ENCODE measurements around the gene BBC3. TPM values are rescaled to one million over a fixed set of nuclear protein-coding genes. Genes with fewer than 3 reads are reported as not detected.
"Not testable (repeated sequence)": the region's sequence is repeated elsewhere in the genome, so short reads cannot be mapped to it uniquely, and the experiment has no call there.

BBC3 gene
- total RNA-seq, 1 experiment from 2014 or later = 10.1 TPM

DNA sequence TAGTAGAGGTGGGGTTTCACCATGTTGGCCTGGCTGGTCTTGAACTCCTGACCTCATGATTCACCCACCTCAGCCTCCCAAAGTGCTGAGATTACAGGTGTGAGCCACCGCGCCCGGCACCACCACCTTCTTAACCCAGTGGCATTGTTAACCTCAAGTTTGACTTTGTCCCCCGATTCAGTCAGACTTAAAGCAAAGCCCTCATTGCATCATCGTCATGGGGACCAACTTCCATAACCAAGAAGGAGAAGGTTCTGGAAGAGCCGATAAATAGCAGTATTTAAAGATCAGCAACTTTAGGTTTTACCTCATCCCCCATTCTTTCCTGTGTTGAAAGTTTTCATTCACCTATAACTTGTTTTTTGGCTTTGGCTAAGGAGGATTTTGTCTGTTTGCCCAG lies 37.0 kb upstream of the BBC3 start:
- peaks cover 68% of the 10 kb centered on the region for H3K36me3 ChIP-seq
- H3K27ac ChIP-seq = no peak overlapping the region
- H3K4me3 ChIP-seq = no peak overlapping the region
- no peak for DNase-seq (ENCODE audit: low read depth in 1 of 2, low spot score in 2 of 2)
- H3K27me3 ChIP-seq (replicated peaks) = no peaks in the 10 kb centered on the region
- peaks cover 2% of the 10 kb centered on the region for H3K4me1 ChIP-seq (replicated peaks)
- no peaks in the 10 kb centered on the region for H3K9me3 ChIP-seq (replicated peaks)

DNA sequence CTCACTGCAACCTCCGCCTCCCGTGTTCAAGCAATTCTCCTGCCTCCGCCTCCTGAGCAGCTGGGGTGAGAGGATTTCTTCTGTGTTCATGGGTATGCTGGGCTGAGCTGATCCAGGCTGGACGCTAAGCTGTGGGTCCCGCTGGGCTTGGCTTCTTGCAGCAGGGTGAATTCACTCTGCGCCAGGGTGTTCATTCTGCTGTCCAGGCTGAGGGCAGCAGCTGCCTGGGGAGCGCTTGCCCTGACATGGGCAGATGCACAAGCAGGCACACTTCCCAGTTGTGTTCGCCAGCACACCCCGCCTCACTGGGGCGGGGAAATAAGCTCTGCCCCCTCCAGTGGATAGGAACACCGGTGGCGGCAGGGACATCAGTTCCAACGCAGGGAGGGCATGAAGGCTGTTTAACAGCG lies 36.4 kb upstream of the BBC3 start:
- Histone ChIP-seq H3K4me1 (replicated peaks) (no peaks in the 10 kb centered on the region), H3K27me3 (replicated peaks) (no peaks in the 10 kb centered on the region), H3K4me3 (no peak overlapping the region), H3K9me3 (replicated peaks) (no peaks in the 10 kb centered on the region), H3K27ac (no peak overlapping the region), H3K36me3 (peaks cover 75% of the 10 kb centered on the region)
- DNase-seq (ENCODE audit: low read depth in 1 of 2, low spot score in 2 of 2) = no peak

DNA sequence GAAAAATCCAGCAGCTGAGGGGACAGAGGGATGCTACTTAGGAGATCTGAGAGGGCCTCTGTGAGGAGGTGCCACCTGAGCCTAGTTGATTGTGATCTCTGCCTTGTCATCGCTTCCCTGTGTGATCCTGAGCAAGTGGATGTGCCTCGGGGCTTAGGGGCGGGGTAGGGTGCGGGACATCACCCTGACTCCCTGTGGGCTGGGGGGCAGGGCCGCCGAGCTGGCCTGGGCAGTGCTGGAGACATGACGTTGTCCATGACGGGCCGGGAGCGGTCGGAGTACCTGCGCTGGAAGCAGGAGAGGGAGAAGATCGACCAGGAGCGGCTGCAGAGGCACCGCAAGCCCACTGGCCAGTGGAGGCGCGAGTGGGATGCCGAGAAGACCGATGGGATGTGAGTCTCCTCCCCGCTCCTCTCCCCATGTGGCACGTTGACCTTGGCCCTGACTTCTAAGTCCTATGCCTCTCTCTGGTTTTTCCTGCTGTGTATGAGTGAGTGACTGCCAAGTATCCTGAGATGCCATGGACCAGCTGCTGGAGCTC lies 35.5 kb upstream of the BBC3 start:
- Histone ChIP-seq H3K27me3 (replicated peaks) (no peaks in the 10 kb centered on the region), H3K4me3 (no peak overlapping the region), H3K4me1 (replicated peaks) (no peaks in the 10 kb centered on the region), H3K9me3 (replicated peaks) (no peaks in the 10 kb centered on the region), H3K36me3 (peaks cover 80% of the 10 kb centered on the region), H3K27ac (no peak overlapping the region)
- DNase-seq (ENCODE audit: low read depth in 1 of 2, low spot score in 2 of 2) = no peak

DNA sequence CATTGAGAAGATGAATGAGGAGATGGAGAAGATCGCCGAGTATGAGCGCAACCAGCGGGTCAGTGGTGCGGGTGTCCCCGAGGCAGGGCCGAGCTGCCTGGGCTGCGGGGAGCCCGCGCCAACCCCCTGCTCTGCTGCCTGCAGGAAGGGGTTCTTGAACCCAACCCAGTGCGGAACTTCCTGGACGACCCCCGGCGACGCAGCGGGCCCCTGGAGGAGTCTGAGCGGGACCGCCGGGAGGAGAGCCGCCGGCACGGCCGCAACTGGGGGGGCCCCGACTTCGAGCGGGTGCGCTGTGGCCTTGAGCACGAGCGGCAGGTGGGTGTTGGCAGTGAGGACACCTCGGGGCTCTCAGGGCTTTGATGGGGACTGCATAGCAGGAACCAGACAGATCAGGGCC lies 33.6 kb upstream of the BBC3 start:
- no peak overlapping the region for H3K4me3 ChIP-seq
- peaks cover 83% of the 10 kb centered on the region for H3K36me3 ChIP-seq
- no peaks in the 10 kb centered on the region for H3K27me3 ChIP-seq (replicated peaks)
- DNase-seq (ENCODE audit: low read depth in 1 of 2, low spot score in 2 of 2) = no peak
- no peak overlapping the region for H3K27ac ChIP-seq
- H3K9me3 ChIP-seq (replicated peaks) = no peaks in the 10 kb centered on the region
- H3K4me1 ChIP-seq (replicated peaks) = no peaks in the 10 kb centered on the region

DNA sequence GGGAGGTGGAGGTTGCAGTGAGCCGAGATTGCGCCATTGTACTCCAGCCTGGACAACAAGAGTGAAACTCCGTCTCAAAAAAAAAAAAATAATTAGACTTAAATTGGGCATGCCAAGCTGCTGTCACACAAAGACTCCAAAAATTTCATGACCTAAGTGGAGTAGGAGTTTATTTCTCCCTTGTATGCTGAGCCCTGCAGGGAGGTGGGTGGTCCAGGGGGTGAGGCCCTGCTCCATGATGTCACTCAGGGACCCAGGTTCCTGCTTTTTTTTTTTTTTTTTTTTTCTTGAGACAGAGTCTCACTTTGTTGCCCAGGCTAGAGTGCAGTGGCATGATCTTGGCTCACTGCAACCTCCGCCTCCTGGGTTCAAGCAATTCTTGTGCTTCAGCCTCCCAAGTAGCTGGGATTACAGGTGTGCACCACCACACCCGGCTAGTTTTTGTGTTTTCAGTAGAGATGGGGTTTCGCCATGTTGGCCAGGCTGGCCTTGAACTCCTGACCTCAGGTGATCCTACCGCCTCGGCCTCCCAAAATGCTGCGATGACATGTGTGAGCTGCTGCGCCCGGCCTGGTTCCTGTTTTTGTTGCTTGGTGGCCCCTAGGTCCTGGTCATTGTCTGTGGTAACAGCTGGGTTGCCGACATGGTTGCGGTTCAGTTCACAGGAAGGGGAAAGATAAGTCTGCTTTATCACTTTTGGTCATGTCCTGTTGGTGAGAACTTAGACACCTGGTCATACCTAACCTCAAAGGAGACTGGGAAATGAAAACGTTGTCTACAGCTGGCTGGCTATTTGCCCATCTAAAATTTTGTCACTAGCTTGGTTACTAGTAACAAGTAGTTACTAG lies 31.2 kb upstream of the BBC3 start:
- H3K36me3 ChIP-seq = peaks cover 90% of the 10 kb centered on the region
- DNase-seq (ENCODE audit: low read depth in 1 of 2, low spot score in 2 of 2); H3K4me3 ChIP-seq; H3K9me3 ChIP-seq (replicated peaks); H3K27me3 ChIP-seq (replicated peaks); H3K27ac ChIP-seq: not testable (repeated sequence)
- H3K4me1 ChIP-seq (replicated peaks) = peaks cover 12% of the 10 kb centered on the region

DNA sequence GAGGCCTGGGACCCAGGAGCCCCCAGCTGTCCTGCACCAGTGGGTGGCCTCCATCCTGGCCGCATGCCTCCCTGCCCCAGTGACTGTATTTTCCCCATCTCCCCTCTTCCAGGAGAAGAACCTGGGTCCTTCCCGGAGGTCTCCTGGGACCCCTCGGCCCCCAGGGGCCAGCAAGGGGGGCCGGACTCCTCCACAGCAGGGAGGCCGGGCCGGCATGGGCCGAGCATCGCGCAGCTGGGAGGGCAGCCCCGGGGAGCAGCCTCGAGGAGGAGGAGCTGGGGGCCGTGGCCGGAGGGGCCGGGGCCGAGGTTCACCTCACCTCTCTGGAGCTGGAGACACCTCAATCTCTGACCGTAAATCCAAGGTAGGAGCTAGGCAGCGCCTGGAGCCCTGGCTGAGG lies 29.5 kb upstream of the BBC3 start:
- peaks cover 75% of the 10 kb centered on the region for H3K36me3 ChIP-seq
- no peaks in the 10 kb centered on the region for H3K9me3 ChIP-seq (replicated peaks)

DNA sequence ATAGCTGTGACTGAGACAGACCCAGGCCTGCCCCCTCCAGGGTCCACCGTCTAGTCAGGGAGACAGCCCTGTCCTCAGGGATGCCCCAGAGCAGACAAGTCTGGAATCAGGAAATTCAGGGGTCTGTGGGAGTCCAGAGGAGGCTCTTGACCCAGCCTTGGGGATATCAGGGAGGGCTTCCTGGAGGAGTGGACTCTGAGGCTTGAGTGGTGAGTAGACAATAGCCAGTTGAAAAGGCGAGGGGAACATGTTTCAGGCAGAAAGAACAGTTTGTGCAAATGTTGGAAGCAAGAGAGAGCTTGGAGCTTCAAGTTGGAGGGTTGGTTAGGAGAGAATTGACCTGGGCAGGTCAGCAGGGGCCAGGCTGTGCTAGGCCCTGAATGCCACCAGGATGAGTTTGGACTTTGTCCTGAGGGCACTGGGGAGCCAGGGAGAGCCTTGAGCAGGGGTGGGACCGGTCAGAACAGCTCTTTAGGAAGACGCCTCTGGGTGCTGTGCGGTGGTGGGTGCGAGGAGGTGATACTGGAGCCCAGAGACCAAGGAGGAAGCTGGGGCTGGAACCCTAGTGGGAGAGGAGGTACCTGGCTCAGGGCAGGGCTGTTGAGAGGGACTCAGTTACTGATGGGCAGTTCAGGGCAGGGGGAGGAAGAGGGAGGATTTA lies 28.0 kb upstream of the BBC3 start:
- Histone ChIP-seq H3K27ac (no peak overlapping the region), H3K4me1 (replicated peaks) (peaks cover 20% of the 10 kb centered on the region), H3K4me3 (no peak overlapping the region), H3K36me3 (peaks cover 61% of the 10 kb centered on the region), H3K9me3 (replicated peaks) (no peaks in the 10 kb centered on the region), H3K27me3 (replicated peaks) (no peaks in the 10 kb centered on the region)
- no peak for DNase-seq (ENCODE audit: low read depth in 1 of 2, low spot score in 2 of 2)

More for the DNA sequence above, 29.5 kb upstream of the BBC3 start:
- Histone ChIP-seq H3K4me1 (replicated peaks) (peaks cover 19% of the 10 kb centered on the region), H3K4me3 (no peak overlapping the region), H3K27me3 (replicated peaks) (no peaks in the 10 kb centered on the region), H3K27ac (no peak overlapping the region)
- no peak for DNase-seq (ENCODE audit: low read depth in 1 of 2, low spot score in 2 of 2)

DNA sequence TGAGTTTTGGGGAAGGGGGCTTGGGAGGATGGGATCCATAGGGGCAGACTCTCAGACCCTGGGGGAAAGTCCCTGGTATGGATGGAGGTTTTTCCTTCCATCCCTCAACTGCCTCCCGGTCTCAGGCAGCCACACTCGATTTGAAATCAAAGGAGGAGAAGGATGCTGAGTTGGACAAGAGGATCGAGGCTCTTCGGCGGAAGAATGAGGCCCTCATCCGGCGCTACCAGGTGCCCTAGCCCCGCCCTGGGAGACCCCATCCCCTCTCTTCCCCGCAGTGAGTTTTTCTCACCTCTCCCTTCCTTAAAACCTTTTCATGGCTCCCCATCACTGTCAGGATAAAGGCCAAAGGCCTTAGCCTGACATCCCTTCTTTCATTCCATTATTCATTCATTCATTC lies 27.4 kb upstream of the BBC3 start:
- Histone ChIP-seq H3K9me3 (replicated peaks) (no peaks in the 10 kb centered on the region), H3K36me3 (peaks cover 55% of the 10 kb centered on the region), H3K4me1 (replicated peaks) (peaks cover 26% of the 10 kb centered on the region), H3K27me3 (replicated peaks) (no peaks in the 10 kb centered on the region), H3K4me3 (peak overlapping the region; percentile 50), H3K27ac (no peak overlapping the region)
- no peak for DNase-seq (ENCODE audit: low read depth in 1 of 2, low spot score in 2 of 2)

DNA sequence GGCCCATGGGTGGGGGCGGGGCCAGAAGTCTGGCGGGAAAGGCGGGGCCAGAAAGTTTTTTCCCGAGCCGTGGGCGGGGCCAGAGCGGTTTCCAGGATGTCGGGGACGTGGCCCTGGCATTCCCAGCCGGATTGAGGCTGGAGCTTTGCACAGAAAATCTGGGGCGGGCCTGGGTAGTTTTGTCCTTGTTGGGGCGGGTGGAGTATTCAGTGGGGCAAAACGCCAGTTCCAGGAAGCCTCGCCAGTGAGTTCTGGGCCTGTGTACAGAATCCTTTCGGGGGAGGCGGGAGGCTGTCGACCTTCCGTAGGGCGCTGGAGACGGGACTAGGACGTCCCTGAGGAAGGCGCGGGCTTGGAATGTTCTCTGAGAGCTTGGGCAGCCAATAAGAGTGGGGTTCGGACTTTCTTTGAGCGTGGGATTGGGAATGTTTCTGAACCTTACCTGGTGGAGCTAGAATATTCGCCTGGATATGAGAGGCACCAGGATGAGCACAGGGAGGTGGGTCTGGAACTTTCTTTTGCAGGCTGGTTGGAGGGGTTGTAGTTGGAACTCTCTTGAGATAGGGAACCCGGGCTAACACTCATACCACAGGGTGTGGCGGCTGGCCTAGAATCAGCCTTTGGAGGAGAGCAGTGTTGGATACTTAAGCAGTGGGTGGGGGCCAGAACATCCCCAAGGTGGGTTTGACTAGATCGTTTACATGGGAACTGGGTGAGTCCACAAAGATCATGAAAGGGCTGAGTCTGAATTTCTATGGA lies 26.6 kb upstream of the BBC3 start:
- Histone ChIP-seq H3K27me3 (replicated peaks) (no peaks in the 10 kb centered on the region), H3K4me1 (replicated peaks) (peaks cover 34% of the 10 kb centered on the region), H3K4me3 (peak overlapping the region; percentile 50), H3K27ac (peak overlapping the region; percentile 81), H3K9me3 (replicated peaks) (no peaks in the 10 kb centered on the region), H3K36me3 (peaks cover 46% of the 10 kb centered on the region)
- DNase-seq (ENCODE audit: low read depth in 1 of 2, low spot score in 2 of 2) = no peak

DNA sequence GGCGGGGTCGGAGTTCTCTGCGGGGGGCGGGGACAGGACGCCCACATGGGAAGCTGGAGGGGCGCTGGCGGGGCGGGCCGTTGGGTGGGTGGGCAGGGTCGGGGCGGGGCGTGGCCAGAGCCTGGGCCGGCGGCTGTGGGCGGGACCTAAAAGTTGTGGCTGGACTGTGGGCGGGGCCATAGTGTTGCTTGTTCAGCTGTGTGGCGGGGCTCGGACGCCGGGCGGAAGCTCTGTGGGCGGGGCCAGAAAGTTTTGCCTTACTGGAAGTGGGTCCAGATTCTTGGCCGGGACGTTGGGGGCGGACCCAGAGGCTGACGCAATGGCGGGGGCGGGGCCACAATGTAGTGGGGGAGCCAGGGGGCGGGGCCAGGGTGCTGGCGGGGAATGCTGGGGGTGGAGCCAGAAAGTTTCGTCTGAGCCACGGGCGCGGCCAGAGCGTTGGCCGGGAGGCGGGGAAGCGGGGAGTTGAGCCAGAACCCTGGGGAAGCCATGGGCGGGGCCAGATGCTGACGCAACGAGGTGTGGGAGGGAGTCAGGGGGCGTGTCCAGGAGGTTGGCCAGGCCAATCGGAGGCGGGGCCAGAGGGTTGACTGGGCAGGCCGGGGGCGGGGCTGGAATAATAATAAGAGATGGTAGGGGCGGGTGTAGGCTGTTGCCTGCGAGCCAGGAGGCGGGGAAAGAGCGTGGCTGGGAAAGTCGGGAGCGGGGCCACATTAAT lies 25.9 kb upstream of the BBC3 start:
- H3K27me3 ChIP-seq (replicated peaks) = no peaks in the 10 kb centered on the region
- peaks cover 37% of the 10 kb centered on the region for H3K4me1 ChIP-seq (replicated peaks)
- peak overlapping the region; percentile 90 for H3K27ac ChIP-seq
- H3K36me3 ChIP-seq = peaks cover 40% of the 10 kb centered on the region
- DNase-seq (ENCODE audit: low read depth in 1 of 2, low spot score in 2 of 2) = peak; percentile 97 to 100
- H3K9me3 ChIP-seq (replicated peaks) = no peaks in the 10 kb centered on the region
- H3K4me3 ChIP-seq = peak overlapping the region; percentile 50

DNA sequence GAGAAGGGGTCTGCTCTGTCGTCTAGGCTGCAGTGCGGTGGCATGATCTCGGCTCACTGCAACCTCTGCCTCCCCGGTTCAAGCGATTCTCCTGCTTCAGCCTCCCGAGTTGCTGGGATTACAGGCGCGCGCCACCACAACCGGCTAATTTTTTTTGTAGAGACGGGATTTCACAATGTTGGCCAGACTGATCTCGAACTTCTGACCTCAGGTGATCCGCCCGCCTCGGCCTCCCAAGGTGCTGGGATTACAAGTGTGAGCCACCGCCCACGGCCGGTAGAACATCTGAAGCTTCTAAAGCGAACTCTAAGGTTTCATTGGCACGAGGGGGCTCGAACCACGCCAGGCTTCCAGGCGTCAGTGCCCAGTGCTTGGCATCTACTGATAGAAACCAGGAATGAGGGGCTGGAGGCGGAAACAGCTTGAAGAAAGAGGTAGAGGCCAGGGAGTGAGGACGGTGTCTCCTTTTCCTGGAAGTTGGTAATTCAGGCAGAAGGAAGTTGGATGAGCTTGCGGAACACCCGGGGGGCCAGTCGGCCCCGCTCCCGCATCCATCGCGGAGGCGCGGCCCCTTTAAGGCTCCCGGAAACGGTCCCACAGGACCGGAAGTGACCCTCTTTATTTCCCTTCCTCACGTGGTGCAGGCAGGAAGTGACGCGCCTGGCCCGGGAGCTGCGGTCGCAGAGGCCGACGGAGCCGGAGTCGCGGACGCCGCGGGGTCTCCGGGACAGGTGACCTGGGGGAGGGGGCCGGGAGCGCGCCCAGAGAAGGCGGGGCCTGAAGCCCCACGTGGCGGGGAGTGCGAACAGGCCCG lies 25.1 kb upstream of the BBC3 start, which contains the start of gene CCDC9:
CCDC9 (plus strand) TSS at position 647 of the 814 bp plus-strand sequence. CDS start 1,876 bp downstream, outside the sequence.
- DNase-seq (ENCODE audit: low read depth in 1 of 2, low spot score in 2 of 2) = peak; percentile 92 to 97
- Histone ChIP-seq H3K27ac (peak within 1 kb of the TSS; percentile 90), H3K27me3 (replicated peaks) (no peaks in the 10 kb centered on the region)

DNA sequence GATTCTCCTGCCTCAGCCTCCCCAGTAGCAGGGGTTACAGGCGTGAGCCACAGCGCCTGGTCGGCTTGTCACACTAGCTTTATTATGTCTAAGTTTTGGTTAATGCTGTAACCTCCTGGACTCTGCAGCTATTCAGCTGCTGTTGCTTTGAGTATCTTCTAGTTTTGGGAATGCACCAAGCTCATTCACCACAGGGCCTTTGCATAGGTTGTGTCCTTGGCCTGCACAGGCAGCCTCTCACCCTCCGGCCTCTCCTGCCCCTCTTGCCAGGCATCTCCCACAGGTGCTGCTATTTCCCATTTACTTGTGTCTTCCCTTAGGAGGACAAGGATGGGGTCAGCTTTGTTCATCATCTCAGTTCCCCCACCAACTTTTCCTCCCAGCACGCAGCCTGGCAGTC lies 23.0 kb upstream of the BBC3 start:
- DNase-seq (ENCODE audit: low read depth in 1 of 2, low spot score in 2 of 2) = no peak
- peaks cover 45% of the 10 kb centered on the region for H3K4me1 ChIP-seq (replicated peaks)
- no peak overlapping the region for H3K4me3 ChIP-seq
- no peaks in the 10 kb centered on the region for H3K27me3 ChIP-seq (replicated peaks)
- H3K9me3 ChIP-seq (replicated peaks) = no peaks in the 10 kb centered on the region
- H3K27ac ChIP-seq = peak overlapping the region; percentile 59
- peaks cover 14% of the 10 kb centered on the region for H3K36me3 ChIP-seq

More for the DNA sequence above, 25.1 kb upstream of the BBC3 start, which contains the start of gene CCDC9:
- H3K36me3 ChIP-seq = peaks cover 35% of the 10 kb centered on the region
- peaks cover 38% of the 10 kb centered on the region for H3K4me1 ChIP-seq (replicated peaks)
- H3K4me3 ChIP-seq = peak within 1 kb of the TSS; percentile 50
- H3K9me3 ChIP-seq (replicated peaks) = no peaks in the 10 kb centered on the region

Measured in SJSA1 (cell line).